GM10248 (cell line): ENCODE results near the gene ADGRV1.

Experiments used
- CTCF ChIA-PET: fragments of 300-600 bp; sonication (Branson Sonifier 250); formaldehyde crosslinking; extraction: SDS; loops from one replicate; lab custom pipeline; 2021; ENCODE audit warnings: antibody characterized with exemption; lab: Yijun Ruan, JAX
- POLR2A ChIA-PET: fragments of 350-650 bp; sonication (Branson Sonifier 250); formaldehyde crosslinking; extraction: SDS; loops from one replicate; lab custom pipeline; 2020; ENCODE audit warnings: antibody characterized with exemption; lab: Yijun Ruan, JAX
- DNase-seq: peaks from one replicate; pipeline ENCODE4 v3.0.0; 2012; ENCODE audit errors: extremely low spot score
- TF ChIP-seq, protein P1 (sequence below): IDR thresholded peaks from 2 replicates; pipeline ENCODE4 v1.5.1; 2012; ENCODE audit warnings: mild to moderate bottlenecking, low read depth; ENCODE audit errors: extremely low read depth, missing control alignments, control extremely low read depth

ADGRV1 gene

DNA sequence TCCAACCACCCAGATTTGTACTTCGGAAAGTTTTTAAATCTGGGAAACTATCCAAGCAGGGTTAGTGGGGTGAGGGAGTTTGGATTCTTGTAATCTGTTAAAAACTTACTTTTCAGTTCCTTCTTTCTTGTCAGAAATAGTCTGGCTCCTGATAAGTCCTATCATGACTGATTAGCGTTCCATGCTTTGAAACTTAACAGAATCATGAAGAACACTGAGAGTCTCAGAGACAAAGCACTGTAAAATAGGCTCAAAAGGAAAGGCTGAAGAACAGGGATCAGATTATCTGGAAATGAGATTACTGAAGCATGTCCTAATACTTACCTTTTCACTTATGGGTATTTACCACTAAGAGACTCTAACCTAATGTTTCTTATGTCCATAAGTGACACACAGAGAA is 582.1 kb downstream of the ADGRV1 start:
- CTCF ChIA-PET, result no interaction called here
- POLR2A ChIA-PET, result no interaction called here
- DNase-seq, result no peak
- TF ChIP-seq, protein P1, sequence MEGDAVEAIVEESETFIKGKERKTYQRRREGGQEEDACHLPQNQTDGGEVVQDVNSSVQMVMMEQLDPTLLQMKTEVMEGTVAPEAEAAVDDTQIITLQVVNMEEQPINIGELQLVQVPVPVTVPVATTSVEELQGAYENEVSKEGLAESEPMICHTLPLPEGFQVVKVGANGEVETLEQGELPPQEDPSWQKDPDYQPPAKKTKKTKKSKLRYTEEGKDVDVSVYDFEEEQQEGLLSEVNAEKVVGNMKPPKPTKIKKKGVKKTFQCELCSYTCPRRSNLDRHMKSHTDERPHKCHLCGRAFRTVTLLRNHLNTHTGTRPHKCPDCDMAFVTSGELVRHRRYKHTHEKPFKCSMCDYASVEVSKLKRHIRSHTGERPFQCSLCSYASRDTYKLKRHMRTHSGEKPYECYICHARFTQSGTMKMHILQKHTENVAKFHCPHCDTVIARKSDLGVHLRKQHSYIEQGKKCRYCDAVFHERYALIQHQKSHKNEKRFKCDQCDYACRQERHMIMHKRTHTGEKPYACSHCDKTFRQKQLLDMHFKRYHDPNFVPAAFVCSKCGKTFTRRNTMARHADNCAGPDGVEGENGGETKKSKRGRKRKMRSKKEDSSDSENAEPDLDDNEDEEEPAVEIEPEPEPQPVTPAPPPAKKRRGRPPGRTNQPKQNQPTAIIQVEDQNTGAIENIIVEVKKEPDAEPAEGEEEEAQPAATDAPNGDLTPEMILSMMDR, result no peak

DNA sequence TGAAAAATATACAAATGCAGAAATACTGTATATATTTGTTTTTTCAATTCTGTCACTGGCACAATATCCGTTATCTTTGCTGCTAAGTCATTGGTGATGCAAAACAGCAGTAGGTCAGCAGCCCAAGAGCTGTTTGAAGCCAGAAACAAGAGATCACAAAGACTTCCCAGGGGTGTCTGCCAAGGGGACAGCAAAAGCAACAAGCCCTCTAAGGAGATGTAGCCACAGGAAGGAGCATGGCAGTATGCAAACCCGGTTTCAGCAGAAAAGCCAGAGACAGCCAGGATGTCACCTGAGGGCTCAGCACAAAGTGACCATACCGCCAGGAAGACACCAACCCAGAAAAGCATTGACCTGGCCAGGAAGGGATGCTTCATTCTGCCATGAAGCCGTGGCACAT is 583.0 kb downstream of the ADGRV1 start:
- POLR2A ChIA-PET, result no interaction called here
- TF ChIP-seq, protein P1, result no peak
- CTCF ChIA-PET, result no interaction called here
- DNase-seq, result no peak

DNA sequence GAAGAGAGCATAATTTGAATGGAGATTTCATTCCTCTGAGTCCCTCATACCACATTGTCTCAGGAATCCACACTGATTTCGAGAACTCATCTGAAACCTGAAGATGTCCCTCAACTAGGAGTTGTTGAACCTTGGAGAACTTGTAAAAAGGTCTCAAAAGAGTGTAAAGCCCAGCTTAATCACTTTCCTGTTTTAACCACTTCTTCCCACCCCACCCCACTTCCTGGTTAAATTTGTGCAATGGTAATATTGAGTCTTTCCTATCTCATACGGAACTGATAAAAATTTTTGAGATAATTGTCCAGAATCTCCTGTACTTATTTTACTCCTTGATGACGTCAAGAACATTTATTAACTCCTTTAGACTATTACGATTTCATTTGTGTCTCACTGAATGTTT is 583.8 kb downstream of the ADGRV1 start:
- DNase-seq, result no peak
- TF ChIP-seq, protein P1, result no peak
- CTCF ChIA-PET, result interaction anchor here (1.2 to 1.8 kb wide), 2 partner anchors 8 to 18 kb away, joined by 3 to 6 read pairs; no protein-coding TSS in a partner anchor
- POLR2A ChIA-PET, result no interaction called here

DNA sequence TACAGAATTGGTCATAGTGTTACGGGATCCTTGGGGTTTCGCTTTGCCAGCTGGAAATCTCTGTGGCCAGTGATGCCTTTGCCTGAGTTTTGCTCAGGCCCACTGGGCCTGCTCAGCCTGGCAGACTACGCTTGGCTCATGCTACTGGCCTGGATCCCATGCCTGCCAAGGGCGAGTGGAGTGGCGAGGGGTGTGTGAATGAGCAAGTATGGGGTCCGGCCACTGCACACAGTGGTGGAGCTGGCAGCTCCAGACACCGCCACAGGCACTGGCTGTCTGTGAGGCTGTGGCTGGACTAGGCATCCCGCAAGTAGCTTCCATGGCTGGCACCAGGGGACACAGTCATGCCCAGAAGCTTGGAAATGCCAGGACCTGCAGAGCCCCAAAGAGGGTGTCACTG is 584.2 kb downstream of the ADGRV1 start:
- ChIA-PET POLR2A (no interaction called here), CTCF (interaction anchor here (0.9 to 1.8 kb wide), 3 partner anchors 9 to 18 kb away, joined by 3 to 6 read pairs (median 3); no protein-coding TSS in a partner anchor)
- DNase-seq, result no peak
- TF ChIP-seq, protein P1, result no peak

DNA sequence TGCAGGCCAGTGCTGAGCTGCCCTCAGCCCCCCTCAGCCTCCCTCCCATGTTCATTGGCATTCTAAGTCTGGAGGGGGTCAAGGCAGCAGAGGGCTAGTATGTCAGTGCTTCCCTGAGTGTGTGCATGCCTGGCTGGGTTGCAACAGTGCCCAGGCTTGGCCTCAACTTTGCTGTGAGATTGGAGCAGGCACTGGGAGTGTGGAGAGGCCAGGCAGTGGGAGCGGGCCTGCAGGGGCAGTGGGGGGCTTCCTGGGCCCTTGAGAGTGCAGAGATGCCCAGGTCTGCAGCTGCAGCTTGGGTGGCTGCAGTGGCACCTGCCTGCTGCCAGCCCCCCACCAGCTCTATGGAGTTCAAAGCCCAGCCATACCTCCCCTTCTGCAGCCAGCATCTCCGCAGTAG is 585.2 kb downstream of the ADGRV1 start:
- ChIA-PET CTCF (interaction anchor here (0.9 to 1.8 kb wide), 3 partner anchors 13 to 17 kb away, joined by 3 to 6 read pairs (median 5); no protein-coding TSS in a partner anchor), POLR2A (no interaction called here)
- DNase-seq, result no peak
- TF ChIP-seq, protein P1, result no peak

DNA sequence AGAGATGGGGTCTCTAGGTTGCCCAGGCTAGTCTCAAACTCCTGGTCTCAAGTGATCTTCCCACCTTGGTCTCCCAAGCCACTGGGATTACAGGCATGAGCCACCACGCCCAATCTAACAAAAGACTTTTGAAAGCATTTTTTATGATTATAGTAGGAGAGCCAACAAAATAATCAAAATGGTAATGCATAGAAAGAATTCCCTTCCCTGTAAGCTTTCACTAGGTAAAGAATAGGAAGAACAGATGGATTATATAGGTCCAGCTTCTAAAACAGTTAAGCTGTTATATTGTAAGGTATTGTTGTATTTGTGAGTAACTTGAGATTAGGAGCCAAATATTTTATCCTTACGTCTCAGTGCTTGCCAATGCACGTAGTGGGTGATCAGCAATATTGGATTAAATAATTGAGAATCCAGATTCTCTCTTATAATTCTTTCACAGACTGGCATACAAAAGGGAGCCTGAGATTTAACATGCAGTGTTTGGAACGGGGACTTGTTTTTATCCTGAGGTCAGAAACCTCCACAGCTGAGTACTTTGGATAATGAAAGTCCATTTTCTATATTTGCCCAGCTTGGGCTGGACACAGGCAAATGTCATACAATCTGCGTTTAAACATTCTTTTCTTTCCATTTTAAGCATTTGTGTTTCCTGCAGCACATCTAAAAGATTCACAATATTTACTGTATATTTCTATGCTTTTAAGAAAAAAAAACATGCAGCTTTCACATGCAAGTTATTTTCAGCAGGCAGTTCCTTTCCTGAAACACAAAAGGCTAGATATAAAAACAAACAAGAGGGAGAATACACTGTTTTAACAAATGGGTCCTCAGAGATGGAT is 586.1 kb downstream of the ADGRV1 start:
- ChIA-PET CTCF (interaction anchor here (1.1 to 1.7 kb wide), 3 partner anchors 17 to 263 kb away, joined by 3 to 7 read pairs (median 5); no protein-coding TSS in a partner anchor), POLR2A (interaction anchor here (0.6 kb wide), 1 partner anchor 35 kb away, joined by 3 read pairs; no protein-coding TSS in a partner anchor)
- TF ChIP-seq, protein P1, result no peak
- no peak for DNase-seq
